ENCODE measurements around the gene PDZD4. TPM values are rescaled to one million over a fixed set of nuclear protein-coding genes. Genes with fewer than 3 reads are reported as not detected.
A peak's percentile ranks its signal among the peaks of the same experiment; 100 is the strongest.

Gene PDZD4
- total and polyA plus RNA-seq, 5 donors: 3.6 to 6.9 (median 4.7) TPM

GRCh38 chrX:153804100-153804595, 26.2 kb downstream of the PDZD4 start:
- no peak overlapping the region for H3K4me3 ChIP-seq (ENCODE audit: low read length)
- 95% methylated on average over 29 of the region's 34 CpGs for WGBS
- no peaks in the 10 kb centered on the region for H3K27me3 ChIP-seq (ENCODE audit: control insufficient read depth, insufficient read depth)
- DNase-seq (no peak), ATAC-seq (no peak)
- no peak overlapping the region for H3K27ac ChIP-seq (ENCODE audit: low read length)
- intact Hi-C loops (cut with DNase I): loop anchor here in 1 of 4 donors (10.0 kb wide), 1 partner anchor 101 kb away; the partner anchor contains the start of gene AVPR2
- H3K9me3 ChIP-seq (ENCODE audit: control insufficient read depth, low read length): no peaks in the 10 kb centered on the region
- H3K4me1 ChIP-seq (ENCODE audit: control insufficient read depth, insufficient read depth, low read length): no peaks in the 10 kb centered on the region

- H3K27me3 ChIP-seq (ENCODE audit: control insufficient read depth, insufficient read depth): no peaks in the 10 kb centered on the region
- no peak for ATAC-seq
- H3K4me1 ChIP-seq (ENCODE audit: control insufficient read depth, insufficient read depth, low read length): no peaks in the 10 kb centered on the region
- DNase-seq: peak in 1 of 3 donors; percentile 55
- H3K4me3 ChIP-seq (ENCODE audit: low read length): no peak overlapping the region
- intact Hi-C loops (cut with DNase I): loop anchor here in 1 of 4 donors (10.0 kb wide), 1 partner anchor 101 kb away; the partner anchor contains the start of gene AVPR2
- no peak overlapping the region for H3K27ac ChIP-seq (ENCODE audit: low read length)
- no peaks in the 10 kb centered on the region for H3K9me3 ChIP-seq (ENCODE audit: control insufficient read depth, low read length)
- WGBS: 97% methylated on average over 87 of the region's 87 CpGs
Measured at GRCh38 chrX:153803211-153804099, 26.9 kb downstream of the PDZD4 start.

GRCh38 chrX:153802513-153803045, 27.8 kb downstream of the PDZD4 start:
- no peak overlapping the region for H3K4me3 ChIP-seq (ENCODE audit: low read length)
- H3K4me1 ChIP-seq (ENCODE audit: control insufficient read depth, insufficient read depth, low read length): no peaks in the 10 kb centered on the region
- H3K9me3 ChIP-seq (ENCODE audit: control insufficient read depth, low read length): no peaks in the 10 kb centered on the region
- DNase-seq: peak in 1 of 3 donors; percentile 19
- no peaks in the 10 kb centered on the region for H3K27me3 ChIP-seq (ENCODE audit: control insufficient read depth, insufficient read depth)
- WGBS: 61% methylated on average over 14 of the region's 14 CpGs
- no peak overlapping the region for H3K27ac ChIP-seq (ENCODE audit: low read length)
- intact Hi-C loops (cut with DNase I): loop anchor here in 1 of 4 donors (10.0 kb wide), 1 partner anchor 102 kb away; the partner anchor contains the start of gene AVPR2
- ATAC-seq: no peak

- intact Hi-C loops (cut with DNase I): loop anchor here in 1 of 4 donors (10.0 kb wide), 1 partner anchor 103 kb away; the partner anchor contains the start of gene AVPR2
- no peaks in the 10 kb centered on the region for H3K27me3 ChIP-seq (ENCODE audit: control insufficient read depth, insufficient read depth)
- WGBS: 90% methylated on average over 8 of the region's 8 CpGs
- no peaks in the 10 kb centered on the region for H3K4me1 ChIP-seq (ENCODE audit: control insufficient read depth, insufficient read depth, low read length)
- H3K4me3 ChIP-seq (ENCODE audit: low read length): no peak overlapping the region
- DNase-seq (peak in 1 of 3 donors; percentile 49), ATAC-seq (no peak)
- no peaks in the 10 kb centered on the region for H3K9me3 ChIP-seq (ENCODE audit: control insufficient read depth, low read length)
- no peak overlapping the region for H3K27ac ChIP-seq (ENCODE audit: low read length)
Measured at GRCh38 chrX:153801669-153802068, 28.7 kb downstream of the PDZD4 start.

- peak overlapping the region; percentile 22 for H3K27ac ChIP-seq (ENCODE audit: low read length)
- WGBS: 76% methylated on average over 7 of the region's 7 CpGs
- intact Hi-C loops (cut with DNase I): loop anchor here in 1 of 4 donors (10.0 kb wide), 1 partner anchor 104 kb away; the partner anchor contains the start of gene AVPR2
Measured at GRCh38 chrX:153800746-153801145, 29.6 kb downstream of the PDZD4 start.

GRCh38 chrX:153800177-153800722, 30.1 kb downstream of the PDZD4 start:
- Histone ChIP-seq H3K27ac (ENCODE audit: low read length) (peak overlapping the region; percentile 22), H3K9me3 (ENCODE audit: control insufficient read depth, low read length) (no peaks in the 10 kb centered on the region), H3K27me3 (ENCODE audit: control insufficient read depth, insufficient read depth) (no peaks in the 10 kb centered on the region), H3K4me3 (ENCODE audit: low read length) (no peak overlapping the region), H3K4me1 (ENCODE audit: control insufficient read depth, insufficient read depth, low read length) (no peaks in the 10 kb centered on the region)
- intact Hi-C loops (cut with DNase I): loop anchor here in 1 of 4 donors (10.0 kb wide), 1 partner anchor 105 kb away; the partner anchor contains the start of gene AVPR2
- DNase-seq (no peak), ATAC-seq (peak; percentile 9 to 49)
- WGBS: 67% methylated on average over 16 of the region's 16 CpGs

More at GRCh38 chrX:153800746-153801145, 29.6 kb downstream of the PDZD4 start:
- Histone ChIP-seq H3K4me1 (ENCODE audit: control insufficient read depth, insufficient read depth, low read length) (no peaks in the 10 kb centered on the region), H3K4me3 (ENCODE audit: low read length) (no peak overlapping the region), H3K9me3 (ENCODE audit: control insufficient read depth, low read length) (no peaks in the 10 kb centered on the region), H3K27me3 (ENCODE audit: control insufficient read depth, insufficient read depth) (no peaks in the 10 kb centered on the region)
- ATAC-seq (no peak), DNase-seq (no peak)

- no peak for ATAC-seq
- 81% methylated on average over 5 of the region's 5 CpGs for WGBS
- intact Hi-C loops (cut with DNase I): loop anchor here in 1 of 4 donors (10.0 kb wide), 1 partner anchor 125 kb away; the partner anchor contains the start of gene ARHGAP4
Measured at GRCh38 chrX:153799326-153799725, 31.0 kb downstream of the PDZD4 start.

GRCh38 chrX:153797415-153798015, 32.8 kb downstream of the PDZD4 start:
- no peaks in the 10 kb centered on the region for H3K27me3 ChIP-seq (ENCODE audit: control insufficient read depth, insufficient read depth)
- H3K4me3 ChIP-seq (ENCODE audit: low read length): no peak overlapping the region
- DNase-seq (peak in 1 of 3 donors; percentile 18), ATAC-seq (no peak)
- intact Hi-C loops (cut with DNase I): loop anchor here in 1 of 4 donors (10.0 kb wide), 1 partner anchor 127 kb away; the partner anchor contains the start of gene ARHGAP4
- H3K4me1 ChIP-seq (ENCODE audit: control insufficient read depth, insufficient read depth, low read length): peaks cover 4% of the 10 kb centered on the region
- H3K27ac ChIP-seq (ENCODE audit: low read length): no peak overlapping the region
- WGBS: 83% methylated on average over 15 of the region's 15 CpGs
- no peaks in the 10 kb centered on the region for H3K9me3 ChIP-seq (ENCODE audit: control insufficient read depth, low read length)

More at GRCh38 chrX:153799326-153799725, 31.0 kb downstream of the PDZD4 start:
- H3K27ac ChIP-seq (ENCODE audit: low read length): no peak overlapping the region
- no peaks in the 10 kb centered on the region for H3K9me3 ChIP-seq (ENCODE audit: control insufficient read depth, low read length)
- no peak overlapping the region for H3K4me3 ChIP-seq (ENCODE audit: low read length)
- no peaks in the 10 kb centered on the region for H3K27me3 ChIP-seq (ENCODE audit: control insufficient read depth, insufficient read depth)
- H3K4me1 ChIP-seq (ENCODE audit: control insufficient read depth, insufficient read depth, low read length): no peaks in the 10 kb centered on the region
- DNase-seq: no peak

- H3K9me3 ChIP-seq (ENCODE audit: control insufficient read depth, low read length): no peaks in the 10 kb centered on the region
- peak overlapping the region; percentile 83 for H3K27ac ChIP-seq (ENCODE audit: low read length)
- peak overlapping the region; percentile 77 for H3K4me3 ChIP-seq (ENCODE audit: low read length)
- 4% methylated on average over 47 of the region's 47 CpGs for WGBS
- DNase-seq (no peak), ATAC-seq (peak; percentile 1 to 2)
- H3K27me3 ChIP-seq (ENCODE audit: control insufficient read depth, insufficient read depth): no peaks in the 10 kb centered on the region
- H3K4me1 ChIP-seq (ENCODE audit: control insufficient read depth, insufficient read depth, low read length): peaks cover 4% of the 10 kb centered on the region
- intact Hi-C loops (cut with DNase I): loop anchor here in 1 of 4 donors (10.0 kb wide), 1 partner anchor 130 kb away; the partner anchor contains the start of gene ARHGAP4
Measured at GRCh38 chrX:153794897-153795816, 35.2 kb downstream of the PDZD4 start.

Data from right cardiac atrium (tissue), 5 donors.